H1 (cell line): ENCODE data around the gene SIPA1L3. TPM values are rescaled to one million over a fixed set of nuclear protein-coding genes. Genes with fewer than 3 reads are reported as not detected.

Experiments
- CTCF ChIA-PET: fragments of 300-600 bp; sonication (Branson Sonifier 250); formaldehyde crosslinking; loops from one replicate; lab custom pipeline; 2021; ENCODE audit not compliant: partially characterized antibody; lab: Charles Lee
- POLR2A ChIA-PET: fragments of 300-600 bp; sonication (Branson Sonifier 250); formaldehyde crosslinking; loops from one replicate; lab custom pipeline; 2021; ENCODE audit warnings: inconsistent platforms; ENCODE audit not compliant: partially characterized antibody; lab: Charles Lee
- DNase-seq, 2 experiments: peaks; one replicate each; pipeline versions ENCODE4 v3.0.0 to v3.0.0-alpha.2; 2010 to 2022; ENCODE audit warnings: low spot score in 2 of 2, low read depth in 1 of 2, mixed read lengths in 1 of 2
- FAIRE-seq: peaks from 2 replicates; lab custom pipeline; 2011; peaks lifted over from hg19 to GRCh38; lab: Jason Lieb, UNC
- H2AFZ ChIP-seq: 2 replicates; pipeline ENCODE4 v1.8.1; 2012; ENCODE audit warnings: low read length, inconsistent platforms
- H2AK5ac ChIP-seq: 2 replicates; pipeline ENCODE4 v1.6.1; 2013; ENCODE audit warnings: low read depth, low read length
- H2BK120ac ChIP-seq: replicated peaks from 2 replicates; pipeline ENCODE3; 2013; ENCODE audit warnings: low read depth, low read length, inconsistent platforms
- H2BK12ac ChIP-seq: 2 replicates; pipeline ENCODE4 v1.6.1; 2013; ENCODE audit warnings: low read depth, low read length
- H2BK15ac ChIP-seq: 2 replicates; pipeline ENCODE4 v1.6.1; 2013; ENCODE audit warnings: low read length
- H2BK20ac ChIP-seq: 2 replicates; pipeline ENCODE4 v1.6.1; 2013; ENCODE audit warnings: low read length
- H2BK5ac ChIP-seq: 2 replicates; pipeline ENCODE4 v1.6.1; 2013; ENCODE audit warnings: low read depth, low read length
- H3K14ac ChIP-seq: 2 replicates; pipeline ENCODE4 v1.6.1; 2013; ENCODE audit warnings: inconsistent platforms; ENCODE audit not compliant: insufficient read length
- H3K18ac ChIP-seq: 2 replicates; pipeline ENCODE4 v1.6.1; 2013; ENCODE audit warnings: low read length; ENCODE audit errors: extremely low read depth
- H3K23ac ChIP-seq: 2 replicates; pipeline ENCODE4 v1.6.1; 2013; ENCODE audit warnings: inconsistent platforms; ENCODE audit not compliant: insufficient read length
- H3K23me2 ChIP-seq: 2 replicates; pipeline ENCODE4 v1.6.1; 2013; ENCODE audit warnings: low read depth, low read length
- H3K27ac ChIP-seq: 2 replicates; pipeline ENCODE4 v1.6.1; 2011; ENCODE audit warnings: low read depth, low read length, inconsistent platforms
- H3K27me3 ChIP-seq, 4 experiments: replicated peaks in 1 of 4; 1 replicate in 1 of 4; 2 replicates in 3 of 4; pipeline versions ENCODE4 v1.6.1 to v1.8.1; 2011 to 2013; ENCODE audit warnings: low read length in 3 of 4, mild to moderate bottlenecking in 3 of 4, inconsistent platforms in 2 of 4, mixed read lengths in 2 of 4, moderate library complexity in 1 of 4; ENCODE audit not compliant: control insufficient read depth in 3 of 4, insufficient read depth in 3 of 4; ENCODE audit errors: extremely low read depth in 1 of 4
- H3K36me3 ChIP-seq, 4 experiments: 2 replicates each; pipeline versions ENCODE4 v1.6.1 to v1.8.1; 2011 to 2013; ENCODE audit warnings: mild to moderate bottlenecking in 4 of 4, low read length in 3 of 4, moderate library complexity in 2 of 4, control low read depth in 1 of 4, inconsistent platforms in 1 of 4; ENCODE audit not compliant: insufficient read depth in 4 of 4, control insufficient read depth in 2 of 4
- H3K4ac ChIP-seq: replicated peaks from 2 replicates; pipeline ENCODE3; 2013; ENCODE audit warnings: low read length, low read depth, mixed read lengths, inconsistent platforms; ENCODE audit not compliant: insufficient read length
- H3K4me1 ChIP-seq, 4 experiments: replicated peaks in 1 of 4; 1 replicate in 1 of 4; 2 replicates in 3 of 4; pipeline versions ENCODE4 v1.6.1 to v1.8.1; 2011 to 2013; ENCODE audit warnings: low read length in 3 of 4, inconsistent platforms in 2 of 4, mixed read lengths in 1 of 4; ENCODE audit not compliant: insufficient read depth in 4 of 4, control insufficient read depth in 3 of 4
- H3K4me2 ChIP-seq, 2 experiments: 2 replicates each; pipeline versions ENCODE4 v1.6.1 to v1.8.1; 2011 to 2013; ENCODE audit warnings: low read depth in 2 of 2, low read length in 2 of 2, control low read depth in 1 of 2, inconsistent platforms in 1 of 2, mild to moderate bottlenecking in 1 of 2; ENCODE audit not compliant: insufficient read depth in 1 of 2
- H3K4me3 ChIP-seq, 4 experiments: fragments of 200-600, 300-600 bp in 1 of 4; sonication (generic), shearing (Covaris generic), sonication (Bioruptor Twin) in 1 of 4; 2 replicates each; pipeline versions ENCODE4 v1.5.1 to v1.8.1; 2011 to 2016; ENCODE audit warnings: low read length in 4 of 4, low read depth in 3 of 4, control low read depth in 2 of 4, inconsistent platforms in 2 of 4, mild to moderate bottlenecking in 2 of 4, mixed read lengths in 1 of 4, moderate library complexity in 1 of 4; ENCODE audit not compliant: insufficient read depth in 2 of 4; ENCODE audit errors: extremely low read depth in 1 of 4
- H3K56ac ChIP-seq: replicated peaks from 2 replicates; pipeline ENCODE3; 2013; ENCODE audit warnings: low read depth, mild to moderate bottlenecking, mixed read lengths, low read length, inconsistent platforms; ENCODE audit not compliant: insufficient read length
- H3K79me1 ChIP-seq: 2 replicates; pipeline ENCODE4 v1.6.1; 2013; ENCODE audit warnings: low read depth, low read length, control low read depth
- H3K79me2 ChIP-seq, 2 experiments: 2 replicates each; pipeline versions ENCODE4 v1.6.1 to v1.8.1; 2012 to 2013; ENCODE audit warnings: low read length in 2 of 2, mild to moderate bottlenecking in 2 of 2, inconsistent platforms in 1 of 2; ENCODE audit not compliant: insufficient read depth in 2 of 2, control insufficient read depth in 1 of 2
- H3K9ac ChIP-seq, 4 experiments: replicated peaks in 1 of 4; 1 replicate in 1 of 4; 2 replicates in 3 of 4; pipeline versions ENCODE4 v1.6.1 to v1.8.1; 2011 to 2013; ENCODE audit warnings: low read depth in 3 of 4, low read length in 3 of 4, control low read depth in 2 of 4, mild to moderate bottlenecking in 2 of 4, moderate library complexity in 2 of 4, inconsistent platforms in 1 of 4; ENCODE audit errors: extremely low read depth in 1 of 4
- H3K9me3 ChIP-seq, 2 experiments: 2 replicates each; pipeline versions ENCODE4 v1.6.1 to v1.8.1; 2012 to 2013; ENCODE audit warnings: mild to moderate bottlenecking in 2 of 2, moderate library complexity in 2 of 2, control low read depth in 1 of 2, inconsistent platforms in 1 of 2, low read depth in 1 of 2, low read length in 1 of 2, mixed read lengths in 1 of 2; ENCODE audit not compliant: insufficient read depth in 2 of 2
- H4K20me1 ChIP-seq, 2 experiments: replicated peaks in 1 of 2; 2 replicates each; pipeline versions ENCODE3 to v1.8.1; 2011 to 2013; ENCODE audit warnings: inconsistent platforms in 2 of 2, low read length in 2 of 2, mild to moderate bottlenecking in 1 of 2; ENCODE audit not compliant: insufficient read depth in 2 of 2, control insufficient read depth in 1 of 2
- H4K5ac ChIP-seq: 2 replicates; pipeline ENCODE4 v1.6.1; 2013; ENCODE audit warnings: low read length, low read depth, mixed read lengths, inconsistent platforms; ENCODE audit not compliant: insufficient read length
- H4K8ac ChIP-seq: 2 replicates; pipeline ENCODE4 v1.8.0; 2013; ENCODE audit warnings: mild to moderate bottlenecking, moderate library complexity, low read length, inconsistent platforms; ENCODE audit not compliant: insufficient read depth; ENCODE audit errors: extremely low read depth
- H4K91ac ChIP-seq: replicated peaks from 2 replicates; pipeline ENCODE3; 2013; ENCODE audit warnings: low read length, mixed read lengths, inconsistent platforms; ENCODE audit not compliant: insufficient read length
- BRCA1 ChIP-seq: IDR thresholded peaks from 2 replicates; pipeline ENCODE4 v1.6.1; 2012; ENCODE audit warnings: low read depth, low read length, improper control_type of control experiment
- CBX8 ChIP-seq: fragments of 300-800, 300-1000 bp; sonication (generic); IDR thresholded peaks from 2 replicates; pipeline ENCODE4 v1.7.1; 2016; ENCODE audit warnings: low read depth, low read length, borderline replicate concordance
- CHD1 ChIP-seq: IDR thresholded peaks from 2 replicates; pipeline ENCODE4 v1.6.1; 2012; ENCODE audit warnings: low read depth, low read length, improper control_type of control experiment
- EGR1 ChIP-seq: IDR thresholded peaks from 2 replicates; pipeline ENCODE4 v1.6.1; 2011; ENCODE audit warnings: low read depth, low read length, borderline replicate concordance
- MAFK ChIP-seq: IDR thresholded peaks from 2 replicates; pipeline ENCODE4 v1.6.1; 2012; ENCODE audit warnings: low read depth, mild to moderate bottlenecking, improper control_type of control experiment, low read length
- POU5F1 ChIP-seq: IDR thresholded peaks from 2 replicates; pipeline ENCODE4 v1.6.1; 2011; ENCODE audit warnings: low read depth, mild to moderate bottlenecking, low read length, moderate library complexity
- RNF2 ChIP-seq: fragments of 200-900, 300-1000 bp; sonication (generic); IDR thresholded peaks from 2 replicates; pipeline ENCODE4 v1.7.1; 2016; ENCODE audit warnings: borderline replicate concordance, low read depth, mild to moderate bottlenecking, antibody characterized with exemption, low read length; ENCODE audit not compliant: poor library complexity, severe bottlenecking; ENCODE audit errors: missing control alignments
- SIX5 ChIP-seq: IDR thresholded peaks from 2 replicates; pipeline ENCODE4 v1.6.1; 2011; ENCODE audit warnings: mild to moderate bottlenecking, low read depth, low read length
- SP2 ChIP-seq: IDR thresholded peaks from 2 replicates; pipeline ENCODE4 v1.6.1; 2012; ENCODE audit warnings: mild to moderate bottlenecking, low read length, inconsistent platforms
- WGBS, 2 experiments: shearing (Covaris generic) in 1 of 2; methylation state at CpG; one replicate each; pipeline versions ENCODE4 v1.1.6 to v1.1.7; 2013 to 2015; ENCODE audit warnings: low lambda C conversion rate in 2 of 2, mixed read lengths in 2 of 2, inconsistent platforms in 1 of 2, low coverage in 1 of 2, missing lambda C conversion rate in 1 of 2; ENCODE audit not compliant: insufficient replicate concordance in 2 of 2, insufficient coverage in 1 of 2, insufficient read length in 1 of 2; ENCODE audit errors: extremely low coverage in 1 of 2, missing lambda C conversion rate in 1 of 2; 5-methylcytosine and 5-hydroxymethylcytosine counted together
- polyA plus RNA-seq, 7 experiments: library from polyadenylated mRNA; depleted of rRNA in 3 of 7; stranded (reverse) in 5 of 7; unstranded in 2 of 7; fragments of >200 nt in 5 of 7; fragments of 200-250 nt in 2 of 7; gene quantifications; 1 replicate in 5 of 7; 2 replicates in 1 of 7; 4 replicates in 1 of 7; pipeline versions ENCODE4 v1.2.1 to v1.2.3, GENCODE V29; 2011 to 2013; ENCODE audit warnings: missing spikeins in 2 of 7, mixed read lengths in 2 of 7
- total RNA-seq: library from RNA; stranded (reverse); fragmentation: NEBNext Ultra II Directional; extraction: Animal tissue kit (Norgen Biotek cat#: 25700); gene quantifications from 2 replicates; pipeline ENCODE4 v1.2.1, GENCODE V29; 2021

SIPA1L3 gene
- total and polyA plus RNA-seq, 2 of the 8 experiments (the other 6 are each of a cell fraction or from before 2014, with no cell fraction given) = 15.0 to 54.9 TPM

DNA sequence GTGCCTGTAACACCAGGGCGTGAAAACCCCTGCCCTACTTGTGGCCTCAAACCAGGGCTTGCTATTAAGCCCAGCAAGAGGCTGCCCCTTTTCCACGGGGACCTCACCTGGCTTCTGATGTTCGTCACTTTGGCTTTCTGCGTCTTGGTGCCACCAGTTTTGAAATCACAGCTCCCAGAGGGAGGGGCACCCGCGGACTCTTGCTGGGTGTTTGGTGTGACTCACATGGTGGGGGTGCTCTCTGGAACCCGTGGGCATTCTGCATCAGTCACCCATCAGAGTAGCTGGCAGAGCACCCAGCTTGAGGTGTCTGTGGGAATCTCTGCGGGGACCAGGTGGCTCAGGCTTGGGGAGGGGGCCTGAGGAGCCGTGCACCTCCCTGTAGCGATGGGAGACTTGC is 19.2 kb downstream of the SIPA1L3 start:
- H2BK15ac ChIP-seq = no peak overlapping the region
- H2BK20ac ChIP-seq = peak overlapping the region; percentile 53; the same call in 1 of the 2 replicates
- H3K79me1 ChIP-seq = peaks cover 23% of the 10 kb centered on the region
- H3K4me2 ChIP-seq = no peak overlapping the region
- H3K4ac ChIP-seq = no peak overlapping the region
- no peak overlapping the region for H4K91ac ChIP-seq
- FAIRE-seq = no peak
- H3K23ac ChIP-seq = no peak overlapping the region
- no peak overlapping the region for H3K4me3 ChIP-seq
- TF ChIP-seq CHD1 (no peak), POU5F1 (no peak), SIX5 (no peak), EGR1 (no peak), CBX8 (no peak), RNF2 (no peak), MAFK (no peak), BRCA1 (no peak), SP2 (no peak)
- H2AFZ ChIP-seq = no peak overlapping the region
- H4K5ac ChIP-seq = no peak overlapping the region
- no peak overlapping the region for H3K56ac ChIP-seq
- H3K79me2 ChIP-seq = peaks cover 0 to 63% of the 10 kb centered on the region in 2 experiments; a peak in 3 of 4 replicates
- peak overlapping the region; percentile 64; the same call in 1 of the 2 replicates for H4K8ac ChIP-seq
- no peaks in the 10 kb centered on the region for H3K27me3 ChIP-seq
- H2BK12ac ChIP-seq = no peak overlapping the region
- H3K23me2 ChIP-seq = peaks cover 3% of the 10 kb centered on the region; the same call in 1 of the 2 replicates
- H3K4me1 ChIP-seq = peaks cover 11 to 25% (median 16%) of the 10 kb centered on the region in 4 experiments
- H4K20me1 ChIP-seq = peaks cover 0 to 4% of the 10 kb centered on the region in 2 experiments
- H3K9me3 ChIP-seq = no peaks in the 10 kb centered on the region
- H2BK120ac ChIP-seq = no peak overlapping the region
- DNase-seq = no peak
- no peak overlapping the region for H3K27ac ChIP-seq
- no peak overlapping the region for H3K9ac ChIP-seq
- H3K18ac ChIP-seq = 0 out of 2 replicates have a peak overlapping the region, but pooled peaks have one; percentile 3
- H2BK5ac ChIP-seq = no peak overlapping the region; the same call in 1 of the 2 replicates
- WGBS, 2 experiments = 83% methylated on average over 8 of the region's 10 CpGs; no CpG with 5 or more reads in 1 of the 2 experiments
- H2AK5ac ChIP-seq = 0 out of 2 replicates have a peak overlapping the region, but pooled peaks have one; percentile 1
- no peak overlapping the region for H3K14ac ChIP-seq
- no peaks in the 10 kb centered on the region for H3K36me3 ChIP-seq
- ChIA-PET CTCF (interaction anchor here (1.1 to 4.1 kb wide), 4 partner anchors 16 to 73 kb away, joined by 3 to 11 read pairs (median 4); no protein-coding TSS in a partner anchor), POLR2A (interaction anchor here (0.6 to 1.2 kb wide), 5 partner anchors 9 to 63 kb away, joined by 3 to 5 read pairs (median 3); no protein-coding TSS in a partner anchor)
